GM13977 (cell line): Measurements from ENCODE around the gene SAMSN1.

Experiments used
- DNase-seq: peaks from one replicate; pipeline ENCODE4 v3.0.0; 2012; ENCODE audit warnings: low spot score
- CTCF ChIP-seq: IDR thresholded peaks from 2 replicates; pipeline ENCODE4 v1.5.1; 2012; ENCODE audit warnings: mild to moderate bottlenecking, control low read depth; ENCODE audit not compliant: insufficient read depth; ENCODE audit errors: extremely low read depth, missing control alignments
- in situ Hi-C: fragments of 300-500 bp; cut with MboI; formaldehyde crosslinking; loops from one replicate; pipeline ENCODE4 v1.12.0; 2022; ENCODE audit warnings: low sequenced_read_pairs, low pct_unique_long_range_greater_than_20kb, mixed read lengths, inconsistent platforms; ENCODE audit not compliant: unreplicated experiment

SAMSN1 gene

GRCh38 chr21:14542638-14543037 is 3.5 kb downstream of the SAMSN1 start:
- DNase-seq: no peak
- in situ Hi-C loops: no loop called here
- no peak for TF ChIP-seq CTCF

- in situ Hi-C loops: no loop called here
- no peak for DNase-seq
- TF ChIP-seq CTCF: no peak
Measured at GRCh38 chr21:14541841-14542490, 4.1 kb downstream of the SAMSN1 start.

- TF ChIP-seq CTCF: no peak
- in situ Hi-C loops: no loop called here
- no peak for DNase-seq
Measured at GRCh38 chr21:14538483-14538882, 7.6 kb downstream of the SAMSN1 start.

GRCh38 chr21:14536929-14537328 is 9.2 kb downstream of the SAMSN1 start:
- no peak for TF ChIP-seq CTCF
- in situ Hi-C loops: no loop called here
- DNase-seq: no peak

- DNase-seq: no peak
- in situ Hi-C loops: no loop called here
- TF ChIP-seq CTCF: no peak
Measured at GRCh38 chr21:14535702-14536101, 10.4 kb downstream of the SAMSN1 start.

- DNase-seq: peak; percentile 37
- TF ChIP-seq CTCF: no peak
- in situ Hi-C loops: no loop called here
Measured at GRCh38 chr21:14533499-14534428, 12.4 kb downstream of the SAMSN1 start.
